GM12878 (cell line): ENCODE measurements around the gene PCSK6.
"Not testable (repeated sequence)": the region's sequence is repeated elsewhere in the genome, so short reads cannot be mapped to it uniquely, and the experiment has no call there.

Experiments
- CBX3 ChIP-seq: fragments of 200-600 bp; sonication (generic); IDR thresholded peaks from 2 replicates; pipeline ENCODE4 v1.6.1; 2016; ENCODE audit warnings: low read depth, borderline replicate concordance
- EP300 ChIP-seq, 2 experiments: fragments of 150-350 bp in 1 of 2; IDR thresholded peaks; 2 replicates each; pipeline ENCODE4 v1.6.1; 2011 to 2012; ENCODE audit warnings: low read depth in 2 of 2, low read length in 2 of 2, borderline replicate concordance in 1 of 2, improper control_type of control experiment in 1 of 2, inconsistent platforms in 1 of 2; ENCODE audit not compliant: control insufficient read depth in 1 of 2
- NRF1 ChIP-seq: conservative IDR thresholded peaks from 2 replicates; pipeline ENCODE4 v1.6.1; 2011; ENCODE audit warnings: mild to moderate bottlenecking, low read depth, low read length, improper control_type of control experiment
- POLR2A ChIP-seq: IDR thresholded peaks from 2 replicates; pipeline ENCODE4 v1.6.1; 2011; ENCODE audit warnings: low read depth, mild to moderate bottlenecking, low read length
- SIX5 ChIP-seq: IDR thresholded peaks from 2 replicates; pipeline ENCODE4 v1.6.1; 2011; ENCODE audit warnings: mild to moderate bottlenecking, low read depth, low read length, moderate library complexity; ENCODE audit not compliant: severe bottlenecking
- SP1 ChIP-seq: IDR thresholded peaks from one replicate; pipeline ENCODE4 v1.6.1; 2011; ENCODE audit warnings: low read depth, low read length
- SREBF2 ChIP-seq: IDR thresholded peaks from 2 replicates; pipeline ENCODE4 v1.6.1; 2012; ENCODE audit warnings: mild to moderate bottlenecking, low read length
- TCF3 ChIP-seq: IDR thresholded peaks from 2 replicates; pipeline ENCODE4 v1.6.1; 2012; ENCODE audit warnings: low read depth, mild to moderate bottlenecking, low read length, borderline replicate concordance; ENCODE audit not compliant: insufficient read depth
- TCF7 ChIP-seq: IDR thresholded peaks from 2 replicates; pipeline ENCODE4 v1.6.1; 2014; ENCODE audit warnings: antibody characterized with exemption, borderline replicate concordance
- TF ChIP-seq, protein P1 (sequence below): IDR thresholded peaks from 2 replicates; pipeline ENCODE4 v1.6.1; 2012; ENCODE audit warnings: low read length, inconsistent platforms
- TF ChIP-seq, protein P2 (sequence below), 3 experiments: IDR thresholded peaks in 2 of 3; conservative IDR thresholded peaks in 1 of 3; 2 replicates each; pipeline ENCODE4 v1.5.1; 2011; ENCODE audit warnings: low read depth in 3 of 3, low read length in 3 of 3, mild to moderate bottlenecking in 3 of 3, control low read depth in 2 of 3, moderate library complexity in 2 of 3, inconsistent platforms in 1 of 3, mixed read lengths in 1 of 3; ENCODE audit not compliant: control insufficient read depth in 2 of 3, insufficient read depth in 1 of 3; ENCODE audit errors: extremely low read depth in 1 of 3
- TF ChIP-seq, protein P3 (sequence below): fragments of 450-650 bp; IDR thresholded peaks from 2 replicates; pipeline ENCODE4 v1.6.1; 2016; ENCODE audit warnings: mild to moderate bottlenecking
- TF ChIP-seq, protein P4 (sequence below): IDR thresholded peaks from 2 replicates; pipeline ENCODE4 v1.6.1; 2011; ENCODE audit warnings: borderline replicate concordance, low read depth, mild to moderate bottlenecking, moderate library complexity, low read length; ENCODE audit not compliant: insufficient read depth, poor library complexity, severe bottlenecking
- TF ChIP-seq, protein P5 (sequence below): fragments of 150-350 bp; IDR thresholded peaks from 2 replicates; pipeline ENCODE4 v1.6.1; 2016; ENCODE audit warnings: low read depth, low read length

DNA sequence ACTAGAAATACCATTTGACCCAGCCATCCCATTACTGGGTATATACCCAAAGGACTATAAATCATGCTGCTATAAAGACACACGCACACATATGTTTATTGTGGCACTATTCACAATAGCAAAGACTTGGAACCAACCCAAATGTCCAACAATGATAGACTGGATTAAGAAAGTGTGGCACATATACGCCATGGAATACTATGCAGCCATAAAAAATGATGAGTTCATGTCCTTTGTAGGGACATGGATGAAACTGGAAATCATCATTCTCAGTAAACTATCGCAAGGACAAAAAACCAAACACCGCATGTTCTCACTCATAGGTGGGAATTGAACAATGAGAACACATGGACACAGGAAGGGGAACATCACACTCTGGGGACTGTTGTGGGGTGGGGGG, 86.6 kb downstream of the PCSK6 start:
- TF ChIP-seq, protein P1, sequence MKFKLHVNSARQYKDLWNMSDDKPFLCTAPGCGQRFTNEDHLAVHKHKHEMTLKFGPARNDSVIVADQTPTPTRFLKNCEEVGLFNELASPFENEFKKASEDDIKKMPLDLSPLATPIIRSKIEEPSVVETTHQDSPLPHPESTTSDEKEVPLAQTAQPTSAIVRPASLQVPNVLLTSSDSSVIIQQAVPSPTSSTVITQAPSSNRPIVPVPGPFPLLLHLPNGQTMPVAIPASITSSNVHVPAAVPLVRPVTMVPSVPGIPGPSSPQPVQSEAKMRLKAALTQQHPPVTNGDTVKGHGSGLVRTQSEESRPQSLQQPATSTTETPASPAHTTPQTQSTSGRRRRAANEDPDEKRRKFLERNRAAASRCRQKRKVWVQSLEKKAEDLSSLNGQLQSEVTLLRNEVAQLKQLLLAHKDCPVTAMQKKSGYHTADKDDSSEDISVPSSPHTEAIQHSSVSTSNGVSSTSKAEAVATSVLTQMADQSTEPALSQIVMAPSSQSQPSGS = not testable (repeated sequence)
- not testable (repeated sequence) for TF ChIP-seq SP1; CBX3; NRF1; SREBF2; EP300 (IDR thresholded peaks at IDR 0.05; ENCODE audit: borderline replicate concordance in 1 of 2, control insufficient read depth in 1 of 2, low read depth in 2 of 2, low read length in 2 of 2); SIX5; POLR2A; TCF3; TCF7
- TF ChIP-seq, protein P2, sequence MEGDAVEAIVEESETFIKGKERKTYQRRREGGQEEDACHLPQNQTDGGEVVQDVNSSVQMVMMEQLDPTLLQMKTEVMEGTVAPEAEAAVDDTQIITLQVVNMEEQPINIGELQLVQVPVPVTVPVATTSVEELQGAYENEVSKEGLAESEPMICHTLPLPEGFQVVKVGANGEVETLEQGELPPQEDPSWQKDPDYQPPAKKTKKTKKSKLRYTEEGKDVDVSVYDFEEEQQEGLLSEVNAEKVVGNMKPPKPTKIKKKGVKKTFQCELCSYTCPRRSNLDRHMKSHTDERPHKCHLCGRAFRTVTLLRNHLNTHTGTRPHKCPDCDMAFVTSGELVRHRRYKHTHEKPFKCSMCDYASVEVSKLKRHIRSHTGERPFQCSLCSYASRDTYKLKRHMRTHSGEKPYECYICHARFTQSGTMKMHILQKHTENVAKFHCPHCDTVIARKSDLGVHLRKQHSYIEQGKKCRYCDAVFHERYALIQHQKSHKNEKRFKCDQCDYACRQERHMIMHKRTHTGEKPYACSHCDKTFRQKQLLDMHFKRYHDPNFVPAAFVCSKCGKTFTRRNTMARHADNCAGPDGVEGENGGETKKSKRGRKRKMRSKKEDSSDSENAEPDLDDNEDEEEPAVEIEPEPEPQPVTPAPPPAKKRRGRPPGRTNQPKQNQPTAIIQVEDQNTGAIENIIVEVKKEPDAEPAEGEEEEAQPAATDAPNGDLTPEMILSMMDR (IDR thresholded peaks at IDR 0.05 in 2 of 3, conservative IDR thresholded peaks at IDR 0.05 in 1 of 3; ENCODE audit: control insufficient read depth in 2 of 3, extremely low read depth in 1 of 3, insufficient read depth in 1 of 3, low read depth in 3 of 3, low read length in 3 of 3) = not testable (repeated sequence)
- TF ChIP-seq, protein P3, sequence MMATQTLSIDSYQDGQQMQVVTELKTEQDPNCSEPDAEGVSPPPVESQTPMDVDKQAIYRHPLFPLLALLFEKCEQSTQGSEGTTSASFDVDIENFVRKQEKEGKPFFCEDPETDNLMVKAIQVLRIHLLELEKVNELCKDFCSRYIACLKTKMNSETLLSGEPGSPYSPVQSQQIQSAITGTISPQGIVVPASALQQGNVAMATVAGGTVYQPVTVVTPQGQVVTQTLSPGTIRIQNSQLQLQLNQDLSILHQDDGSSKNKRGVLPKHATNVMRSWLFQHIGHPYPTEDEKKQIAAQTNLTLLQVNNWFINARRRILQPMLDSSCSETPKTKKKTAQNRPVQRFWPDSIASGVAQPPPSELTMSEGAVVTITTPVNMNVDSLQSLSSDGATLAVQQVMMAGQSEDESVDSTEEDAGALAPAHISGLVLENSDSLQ = not testable (repeated sequence)
- TF ChIP-seq, protein P4, sequence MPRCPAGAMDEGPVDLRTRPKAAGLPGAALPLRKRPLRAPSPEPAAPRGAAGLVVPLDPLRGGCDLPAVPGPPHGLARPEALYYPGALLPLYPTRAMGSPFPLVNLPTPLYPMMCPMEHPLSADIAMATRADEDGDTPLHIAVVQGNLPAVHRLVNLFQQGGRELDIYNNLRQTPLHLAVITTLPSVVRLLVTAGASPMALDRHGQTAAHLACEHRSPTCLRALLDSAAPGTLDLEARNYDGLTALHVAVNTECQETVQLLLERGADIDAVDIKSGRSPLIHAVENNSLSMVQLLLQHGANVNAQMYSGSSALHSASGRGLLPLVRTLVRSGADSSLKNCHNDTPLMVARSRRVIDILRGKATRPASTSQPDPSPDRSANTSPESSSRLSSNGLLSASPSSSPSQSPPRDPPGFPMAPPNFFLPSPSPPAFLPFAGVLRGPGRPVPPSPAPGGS = not testable (repeated sequence)
- TF ChIP-seq, protein P5, sequence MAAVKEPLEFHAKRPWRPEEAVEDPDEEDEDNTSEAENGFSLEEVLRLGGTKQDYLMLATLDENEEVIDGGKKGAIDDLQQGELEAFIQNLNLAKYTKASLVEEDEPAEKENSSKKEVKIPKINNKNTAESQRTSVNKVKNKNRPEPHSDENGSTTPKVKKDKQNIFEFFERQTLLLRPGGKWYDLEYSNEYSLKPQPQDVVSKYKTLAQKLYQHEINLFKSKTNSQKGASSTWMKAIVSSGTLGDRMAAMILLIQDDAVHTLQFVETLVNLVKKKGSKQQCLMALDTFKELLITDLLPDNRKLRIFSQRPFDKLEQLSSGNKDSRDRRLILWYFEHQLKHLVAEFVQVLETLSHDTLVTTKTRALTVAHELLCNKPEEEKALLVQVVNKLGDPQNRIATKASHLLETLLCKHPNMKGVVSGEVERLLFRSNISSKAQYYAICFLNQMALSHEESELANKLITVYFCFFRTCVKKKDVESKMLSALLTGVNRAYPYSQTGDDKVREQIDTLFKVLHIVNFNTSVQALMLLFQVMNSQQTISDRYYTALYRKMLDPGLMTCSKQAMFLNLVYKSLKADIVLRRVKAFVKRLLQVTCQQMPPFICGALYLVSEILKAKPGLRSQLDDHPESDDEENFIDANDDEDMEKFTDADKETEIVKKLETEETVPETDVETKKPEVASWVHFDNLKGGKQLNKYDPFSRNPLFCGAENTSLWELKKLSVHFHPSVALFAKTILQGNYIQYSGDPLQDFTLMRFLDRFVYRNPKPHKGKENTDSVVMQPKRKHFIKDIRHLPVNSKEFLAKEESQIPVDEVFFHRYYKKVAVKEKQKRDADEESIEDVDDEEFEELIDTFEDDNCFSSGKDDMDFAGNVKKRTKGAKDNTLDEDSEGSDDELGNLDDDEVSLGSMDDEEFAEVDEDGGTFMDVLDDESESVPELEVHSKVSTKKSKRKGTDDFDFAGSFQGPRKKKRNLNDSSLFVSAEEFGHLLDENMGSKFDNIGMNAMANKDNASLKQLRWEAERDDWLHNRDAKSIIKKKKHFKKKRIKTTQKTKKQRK = not testable (repeated sequence)
